Natural killer cell (primary cell): ENCODE results near the gene MYB. TPM values are rescaled to one million over a fixed set of nuclear protein-coding genes. Genes with fewer than 3 reads are reported as not detected.
"Not testable (repeated sequence)": the region's sequence is repeated elsewhere in the genome, so short reads cannot be mapped to it uniquely, and the experiment has no call there.

ENCODE experiments used
- ATAC-seq, 3 donors: fragments of 150-1000 bp in 2 of 3; fragments of 200-7000 bp in 1 of 3; cut with Tn5 transposase; 1 replicate in 1 of 3; 2 replicates in 2 of 3; pipeline ENCODE4 v1.10.0; 2021; ENCODE audit warnings: mild to moderate bottlenecking in 2 of 3, moderate library complexity in 2 of 3
- DNase-seq, 2 donors: peaks; one replicate each; pipeline versions ENCODE4 v3.0.0 to v3.0.0-alpha.2; 2013 to 2021; ENCODE audit warnings: mixed read lengths in 1 of 2
- H3K27ac ChIP-seq: one replicate; pipeline ENCODE4 v1.5.1; 2013; ENCODE audit warnings: mild to moderate bottlenecking, low read length
- H3K27me3 ChIP-seq: one replicate; pipeline ENCODE4 v1.6.1; 2013; ENCODE audit warnings: low read length; ENCODE audit not compliant: control insufficient read depth, insufficient read depth
- H3K36me3 ChIP-seq: one replicate; pipeline ENCODE4 v1.6.1; 2013; ENCODE audit warnings: low read length; ENCODE audit not compliant: control insufficient read depth, insufficient read depth
- H3K4me1 ChIP-seq: one replicate; pipeline ENCODE4 v1.6.1; 2013; ENCODE audit warnings: low read length; ENCODE audit not compliant: control insufficient read depth, insufficient read depth
- H3K4me3 ChIP-seq: one replicate; pipeline ENCODE4 v1.5.1; 2013; ENCODE audit warnings: low read length
- H3K9me3 ChIP-seq: one replicate; pipeline ENCODE4 v1.6.1; 2013; ENCODE audit warnings: low read length; ENCODE audit not compliant: control insufficient read depth, insufficient read depth
- H3K27ac Mint-ChIP-seq, 2 donors: one replicate each; pipeline ENCODE4 v1.8.0; 2022; ENCODE audit warnings: mild to moderate bottlenecking in 2 of 2, mixed read lengths in 2 of 2, moderate library complexity in 1 of 2
- H3K27me3 Mint-ChIP-seq, 2 donors: one replicate each; pipeline ENCODE4 v1.8.0; 2022; ENCODE audit warnings: low read depth in 2 of 2, mixed read lengths in 2 of 2
- H3K36me3 Mint-ChIP-seq: one replicate; pipeline ENCODE4 v1.8.0; 2022; ENCODE audit warnings: mixed read lengths
- H3K4me1 Mint-ChIP-seq, 2 donors: one replicate each; pipeline ENCODE4 v1.8.0; 2022; ENCODE audit warnings: mixed read lengths in 2 of 2
- H3K4me3 Mint-ChIP-seq: one replicate; pipeline ENCODE4 v1.8.0; 2022; ENCODE audit warnings: mild to moderate bottlenecking, moderate library complexity, mixed read lengths
- H3K9me3 Mint-ChIP-seq, 2 donors: one replicate each; pipeline ENCODE4 v1.8.0; 2022; ENCODE audit warnings: mixed read lengths in 2 of 2
- WGBS: methylation state at CpG from one replicate; pipeline ENCODE4 v1.1.7; 2013; ENCODE audit warnings: missing lambda C conversion rate; ENCODE audit not compliant: insufficient coverage; 5-methylcytosine and 5-hydroxymethylcytosine counted together
- intact Hi-C: fragments of 100-400 bp; cut with micrococcal nuclease; formaldehyde crosslinking; loops from one replicate; pipeline ENCODE4 v1.14.2; 2022
- total RNA-seq, 4 donors: library from RNA; stranded (reverse); fragments of 120-200 nt in 1 of 4; gene quantifications; one replicate each; pipeline versions ENCODE4 v1.2.3 to v1.2.4, GENCODE V29; 2013 to 2022
- TF ChIP-seq, protein P1 (sequence below): fragments of 200-600 bp; IDR thresholded peaks from one replicate; pipeline ENCODE4 v1.8.0; 2022; ENCODE audit warnings: antibody characterized with exemption

The MYB gene
- total RNA-seq, 3 donors from 2014 or later (not counting 1 experiment from before 2014, with no cell fraction given): 0.40 to 3.5 (median 1.3) TPM

DNA sequence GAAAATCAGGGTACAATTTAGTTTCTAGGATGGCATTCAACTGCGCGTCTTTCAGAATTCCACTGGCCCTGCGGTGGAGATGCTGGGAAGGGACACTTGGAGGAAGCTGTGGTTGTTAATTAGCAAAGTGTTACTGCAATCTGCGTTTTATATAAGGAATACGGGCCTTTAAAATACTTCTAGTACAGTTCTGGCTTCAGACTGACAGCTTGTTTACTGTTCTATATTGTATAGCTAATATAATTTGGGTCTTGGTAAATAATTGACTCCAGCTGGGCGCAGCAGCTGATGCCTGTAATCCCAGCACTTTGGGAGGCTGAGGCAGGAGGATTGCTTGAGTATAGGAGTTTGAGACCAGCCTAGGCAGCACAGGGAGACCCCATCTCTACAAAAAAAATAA, 63.7 kb downstream of the MYB start:
- no peaks in the 10 kb centered on the region for H3K9me3 Mint-ChIP-seq
- no peaks in the 10 kb centered on the region for H3K36me3 ChIP-seq
- H3K27ac ChIP-seq: no peak overlapping the region
- WGBS: 95% methylated on average over 6 of the region's 6 CpGs
- no peak for ATAC-seq
- H3K9me3 ChIP-seq: no peaks in the 10 kb centered on the region
- intact Hi-C loops: no loop called here
- no peaks in the 10 kb centered on the region for H3K27me3 ChIP-seq
- no peaks in the 10 kb centered on the region for H3K36me3 Mint-ChIP-seq
- no peak overlapping the region for H3K27ac Mint-ChIP-seq
- H3K4me3 ChIP-seq: no peak overlapping the region
- H3K4me3 Mint-ChIP-seq: no peak overlapping the region
- DNase-seq: no peak
- no peaks in the 10 kb centered on the region for H3K4me1 ChIP-seq
- no peaks in the 10 kb centered on the region for H3K4me1 Mint-ChIP-seq
- TF ChIP-seq, protein P1, sequence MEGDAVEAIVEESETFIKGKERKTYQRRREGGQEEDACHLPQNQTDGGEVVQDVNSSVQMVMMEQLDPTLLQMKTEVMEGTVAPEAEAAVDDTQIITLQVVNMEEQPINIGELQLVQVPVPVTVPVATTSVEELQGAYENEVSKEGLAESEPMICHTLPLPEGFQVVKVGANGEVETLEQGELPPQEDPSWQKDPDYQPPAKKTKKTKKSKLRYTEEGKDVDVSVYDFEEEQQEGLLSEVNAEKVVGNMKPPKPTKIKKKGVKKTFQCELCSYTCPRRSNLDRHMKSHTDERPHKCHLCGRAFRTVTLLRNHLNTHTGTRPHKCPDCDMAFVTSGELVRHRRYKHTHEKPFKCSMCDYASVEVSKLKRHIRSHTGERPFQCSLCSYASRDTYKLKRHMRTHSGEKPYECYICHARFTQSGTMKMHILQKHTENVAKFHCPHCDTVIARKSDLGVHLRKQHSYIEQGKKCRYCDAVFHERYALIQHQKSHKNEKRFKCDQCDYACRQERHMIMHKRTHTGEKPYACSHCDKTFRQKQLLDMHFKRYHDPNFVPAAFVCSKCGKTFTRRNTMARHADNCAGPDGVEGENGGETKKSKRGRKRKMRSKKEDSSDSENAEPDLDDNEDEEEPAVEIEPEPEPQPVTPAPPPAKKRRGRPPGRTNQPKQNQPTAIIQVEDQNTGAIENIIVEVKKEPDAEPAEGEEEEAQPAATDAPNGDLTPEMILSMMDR: no peak
- H3K27me3 Mint-ChIP-seq: peaks cover 0 to 2% of the 10 kb centered on the region in 2 donors

DNA sequence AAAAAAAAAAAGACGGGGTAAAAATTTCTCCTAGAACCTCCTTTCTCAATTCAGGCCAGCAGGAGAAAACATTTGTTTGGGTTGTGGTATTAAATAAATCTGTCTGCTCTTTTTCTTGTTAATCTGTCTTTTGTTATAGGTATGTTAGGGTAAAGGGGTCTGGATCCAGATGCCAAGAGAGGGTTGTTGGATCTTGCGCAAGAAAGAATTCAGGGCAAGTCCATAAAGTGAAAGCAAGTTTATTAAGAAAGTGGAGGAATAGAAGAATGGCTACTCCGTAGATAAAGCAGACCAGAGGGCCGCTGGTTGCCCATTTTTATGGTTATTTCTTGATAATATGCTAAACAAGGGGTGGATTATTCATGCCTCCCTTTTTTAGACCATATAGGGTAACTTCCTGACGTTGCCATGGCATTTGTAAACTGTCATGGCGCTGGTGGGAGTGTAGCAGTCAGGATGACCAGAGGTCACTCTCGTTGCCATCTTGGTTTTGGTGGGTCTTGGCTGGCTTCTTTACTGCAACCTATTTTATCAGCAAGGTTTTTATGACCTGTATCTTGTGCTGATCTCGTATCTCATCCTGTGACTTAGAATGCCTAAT, 65.4 kb downstream of the MYB start:
- H3K4me3 Mint-ChIP-seq, H3K9me3 Mint-ChIP-seq, H3K36me3 ChIP-seq, intact Hi-C loops, H3K27me3 ChIP-seq, DNase-seq, H3K27ac Mint-ChIP-seq, H3K9me3 ChIP-seq, H3K27ac ChIP-seq, ATAC-seq, H3K36me3 Mint-ChIP-seq, H3K4me3 ChIP-seq, H3K27me3 Mint-ChIP-seq, H3K4me1 ChIP-seq, H3K4me1 Mint-ChIP-seq: not testable (repeated sequence)
- 90% methylated on average over 7 of the region's 8 CpGs for WGBS

DNA sequence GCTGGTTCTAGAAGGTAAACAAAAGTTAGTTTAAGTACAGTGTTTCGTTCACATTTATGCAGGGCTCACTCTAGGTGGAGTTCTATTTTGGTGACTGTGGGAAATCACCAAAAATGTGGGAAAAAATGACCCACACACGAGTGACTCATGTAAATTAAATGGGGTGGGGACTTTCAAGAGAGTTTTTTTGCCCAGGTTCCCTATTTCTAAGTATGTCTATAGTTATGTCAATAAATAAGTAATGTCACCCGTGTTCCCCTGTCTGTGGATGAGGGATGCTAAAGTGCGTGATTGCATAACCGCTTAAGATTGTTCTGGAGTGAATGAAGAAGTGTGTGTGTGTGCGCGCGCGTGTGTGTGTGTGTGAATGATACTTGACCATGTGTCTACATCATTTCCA, 69.1 kb downstream of the MYB start:
- Mint-ChIP-seq H3K27ac (no peak overlapping the region), H3K27me3 (peaks cover 0 to 2% of the 10 kb centered on the region in 2 donors), H3K4me1 (no peaks in the 10 kb centered on the region), H3K9me3 (no peaks in the 10 kb centered on the region), H3K36me3 (no peaks in the 10 kb centered on the region), H3K4me3 (no peak overlapping the region)
- no peaks in the 10 kb centered on the region for H3K27me3 ChIP-seq
- intact Hi-C loops: no loop called here
- TF ChIP-seq, protein P1: no peak
- DNase-seq (no peak), ATAC-seq (no peak)
- H3K4me3 ChIP-seq: no peak overlapping the region
- 70% methylated on average over 7 of the region's 9 CpGs for WGBS
- H3K9me3 ChIP-seq: no peaks in the 10 kb centered on the region
- H3K36me3 ChIP-seq: no peaks in the 10 kb centered on the region
- no peak overlapping the region for H3K27ac ChIP-seq
- H3K4me1 ChIP-seq: no peaks in the 10 kb centered on the region

DNA sequence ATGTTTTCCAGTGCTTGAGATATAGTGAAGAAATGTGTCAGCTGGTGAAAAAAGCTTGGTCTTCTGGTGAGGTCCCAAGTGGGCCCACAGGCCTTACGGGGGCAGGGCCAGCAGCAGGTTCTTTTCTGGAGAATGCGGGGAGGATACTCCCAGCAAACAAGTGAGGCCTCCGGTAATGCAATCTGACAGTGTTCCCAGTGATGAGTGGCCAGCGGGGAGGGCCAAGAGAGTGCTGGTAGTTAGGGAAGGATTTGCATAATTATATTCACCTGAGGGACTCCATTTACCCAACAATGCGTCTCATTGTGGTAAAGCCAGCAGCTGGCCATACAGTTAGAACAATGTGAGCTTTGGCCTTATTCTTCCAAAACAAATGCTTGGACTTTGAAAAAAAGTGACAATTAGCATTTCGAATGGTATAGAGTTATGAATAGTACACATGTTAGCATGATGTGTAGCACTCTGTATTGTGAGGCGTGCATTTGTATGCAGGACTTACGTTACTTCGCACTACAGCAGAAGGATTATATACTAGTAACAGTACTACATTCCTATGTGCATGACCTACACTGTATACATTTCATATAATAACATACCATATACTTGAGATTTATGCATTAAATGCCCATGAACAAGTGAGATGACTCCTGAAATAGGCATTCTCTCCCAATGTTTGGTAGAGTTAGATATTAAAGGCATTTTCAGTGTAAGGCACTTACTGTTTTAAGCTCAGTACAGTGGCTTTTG, 69.8 kb downstream of the MYB start:
- H3K27ac Mint-ChIP-seq: no peak overlapping the region
- Histone ChIP-seq H3K36me3 (no peaks in the 10 kb centered on the region), H3K4me1 (no peaks in the 10 kb centered on the region), H3K9me3 (no peaks in the 10 kb centered on the region), H3K4me3 (no peak overlapping the region), H3K27ac (no peak overlapping the region), H3K27me3 (no peaks in the 10 kb centered on the region)
- WGBS: 93% methylated on average over 9 of the region's 9 CpGs
- no peak for DNase-seq
- no peaks in the 10 kb centered on the region for H3K9me3 Mint-ChIP-seq
- H3K36me3 Mint-ChIP-seq: no peaks in the 10 kb centered on the region
- TF ChIP-seq, protein P1: no peak
- intact Hi-C loops: no loop called here
- H3K4me1 Mint-ChIP-seq: no peaks in the 10 kb centered on the region
- H3K27me3 Mint-ChIP-seq: peaks cover 0 to 5% of the 10 kb centered on the region in 2 donors
- H3K4me3 Mint-ChIP-seq: no peak overlapping the region
- no peak for ATAC-seq
